Measurements from ENCODE around the gene TEX38.
"Not testable (repeated sequence)": the region's sequence is repeated elsewhere in the genome, so short reads cannot be mapped to it uniquely, and the experiment has no call there.

Gene TEX38

DNA sequence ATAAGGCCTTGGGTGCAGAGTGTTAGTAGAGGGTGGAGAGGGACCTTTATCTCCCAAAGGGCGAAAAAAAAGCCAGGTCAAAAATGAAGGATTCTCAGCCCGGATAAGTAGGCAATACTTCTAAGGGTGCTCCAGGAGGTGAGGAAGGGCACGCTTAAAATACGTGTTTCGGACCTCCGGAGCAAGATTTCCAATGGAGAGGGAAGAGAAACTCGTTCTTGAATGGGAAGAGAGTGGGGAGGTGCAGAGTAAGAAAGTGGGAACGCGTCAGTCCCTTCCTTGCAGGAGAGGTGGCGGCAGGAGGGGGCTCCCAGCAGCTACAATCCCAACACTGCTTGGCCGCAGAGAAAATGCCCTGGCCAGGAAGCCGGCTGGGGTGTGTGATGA is 46.7 kb downstream of the TEX38 start:
- peak overlapping the region; percentile 94 for H3K4me2 ChIP-seq (ENCODE audit: low read depth, low read length, poor library complexity, severe bottlenecking)
- peaks cover 41% of the 10 kb centered on the region for H4K20me1 ChIP-seq (ENCODE audit: insufficient read depth, low read length, poor library complexity, severe bottlenecking)
- no peaks in the 10 kb centered on the region for H3K9me3 ChIP-seq (ENCODE audit: insufficient read depth, low read depth, low read length)
- H3K4me3 ChIP-seq (ENCODE audit: low read length, poor library complexity, severe bottlenecking): peak overlapping the region; percentile 94
- H3K27me3 ChIP-seq (ENCODE audit: insufficient read depth, low read length, poor library complexity, severe bottlenecking): no peaks in the 10 kb centered on the region
- no peaks in the 10 kb centered on the region for H3F3A ChIP-seq (ENCODE audit: low read depth)
- H3K79me2 ChIP-seq (ENCODE audit: insufficient read depth, low read length): peaks cover 56% of the 10 kb centered on the region
- TF ChIP-seq EZH2phosphoT487 (IDR thresholded peaks at IDR 0.05; ENCODE audit: borderline replicate concordance) (no peak), CTCF (conservative IDR thresholded peaks at IDR 0.05; ENCODE audit: low read length) (no peak)
- H3K9me2 ChIP-seq (replicated peaks; ENCODE audit: low read depth, low read length): no peaks in the 10 kb centered on the region
- peaks cover 15% of the 10 kb centered on the region; the same call in 1 of the 2 replicates for H3K36me3 ChIP-seq (ENCODE audit: insufficient read depth, low read length)
- no peak overlapping the region for H2AFZ ChIP-seq (ENCODE audit: low read length)
- peak overlapping the region; percentile 89 for H3K9ac ChIP-seq (ENCODE audit: low read depth, low read length, poor library complexity, severe bottlenecking)
- peaks cover 55% of the 10 kb centered on the region for H3K4me1 ChIP-seq (ENCODE audit: insufficient read depth, low read length, poor library complexity, severe bottlenecking)

- Histone ChIP-seq H3K27me3 (ENCODE audit: insufficient read depth, low read length, poor library complexity, severe bottlenecking) (no peaks in the 10 kb centered on the region), H3K36me3 (ENCODE audit: insufficient read depth, low read length) (peaks cover 8% of the 10 kb centered on the region; the same call in 1 of the 2 replicates), H4K20me1 (ENCODE audit: insufficient read depth, low read length, poor library complexity, severe bottlenecking) (peaks cover 39% of the 10 kb centered on the region), H3K4me2 (ENCODE audit: low read depth, low read length, poor library complexity, severe bottlenecking) (peak within 1 kb of the TSS; percentile 94), H3K79me2 (ENCODE audit: insufficient read depth, low read length) (peaks cover 50% of the 10 kb centered on the region), H3K9ac (ENCODE audit: low read depth, low read length, poor library complexity, severe bottlenecking) (peak within 1 kb of the TSS; percentile 89), H2AFZ (ENCODE audit: low read length) (peak within 1 kb of the TSS; percentile 94), H3K9me3 (ENCODE audit: insufficient read depth, low read depth, low read length) (no peaks in the 10 kb centered on the region), H3K4me1 (ENCODE audit: insufficient read depth, low read length, poor library complexity, severe bottlenecking) (peaks cover 49% of the 10 kb centered on the region), H3F3A (ENCODE audit: low read depth) (no peaks in the 10 kb centered on the region), H3K4me3 (ENCODE audit: low read length, poor library complexity, severe bottlenecking) (peak within 1 kb of the TSS; percentile 94), H3K9me2 (replicated peaks; ENCODE audit: low read depth, low read length) (no peaks in the 10 kb centered on the region)
- TF ChIP-seq CTCF (conservative IDR thresholded peaks at IDR 0.05; ENCODE audit: low read length) (no peak), EZH2phosphoT487 (IDR thresholded peaks at IDR 0.05; ENCODE audit: borderline replicate concordance) (no peak)
These were observed 47.3 kb downstream of the TEX38 start, which contains the start of gene EFCAB14 for GRCh38 chr1:46718727-46719622. TSS of gene EFCAB14 (minus strand) at chr1:46719114. CDS start at chr1:46718087, 1,027 bp downstream.

GRCh38 chr1:46719689-46720088 is 48.0 kb downstream of the TEX38 start:
- H3K4me2 ChIP-seq (ENCODE audit: low read depth, low read length, poor library complexity, severe bottlenecking): peak overlapping the region; percentile 81
- H3K4me3 ChIP-seq (ENCODE audit: low read length, poor library complexity, severe bottlenecking): peak overlapping the region; percentile 94
- H3F3A ChIP-seq (ENCODE audit: low read depth): no peaks in the 10 kb centered on the region
- no peaks in the 10 kb centered on the region for H3K9me2 ChIP-seq (replicated peaks; ENCODE audit: low read depth, low read length)
- H3K9ac ChIP-seq (ENCODE audit: low read depth, low read length, poor library complexity, severe bottlenecking): peak overlapping the region; percentile 89
- H4K20me1 ChIP-seq (ENCODE audit: insufficient read depth, low read length, poor library complexity, severe bottlenecking): peaks cover 33% of the 10 kb centered on the region
- peaks cover 43% of the 10 kb centered on the region for H3K79me2 ChIP-seq (ENCODE audit: insufficient read depth, low read length)
- peaks cover 44% of the 10 kb centered on the region for H3K4me1 ChIP-seq (ENCODE audit: insufficient read depth, low read length, poor library complexity, severe bottlenecking)
- peak overlapping the region; percentile 94 for H2AFZ ChIP-seq (ENCODE audit: low read length)
- no peaks in the 10 kb centered on the region for H3K9me3 ChIP-seq (ENCODE audit: insufficient read depth, low read depth, low read length)
- no peaks in the 10 kb centered on the region for H3K27me3 ChIP-seq (ENCODE audit: insufficient read depth, low read length, poor library complexity, severe bottlenecking)
- H3K36me3 ChIP-seq (ENCODE audit: insufficient read depth, low read length): peaks cover 3% of the 10 kb centered on the region; the same call in 1 of the 2 replicates
- TF ChIP-seq EZH2phosphoT487 (IDR thresholded peaks at IDR 0.05; ENCODE audit: borderline replicate concordance) (no peak), CTCF (conservative IDR thresholded peaks at IDR 0.05; ENCODE audit: low read length) (no peak)

- H3K4me3 ChIP-seq (ENCODE audit: low read length, poor library complexity, severe bottlenecking); H2AFZ ChIP-seq (ENCODE audit: low read length); H3K27me3 ChIP-seq (ENCODE audit: insufficient read depth, low read length, poor library complexity, severe bottlenecking); H3K36me3 ChIP-seq (ENCODE audit: insufficient read depth, low read length); H3K9me3 ChIP-seq (ENCODE audit: insufficient read depth, low read depth, low read length); H3K4me2 ChIP-seq (ENCODE audit: low read depth, low read length, poor library complexity, severe bottlenecking); H3F3A ChIP-seq (ENCODE audit: low read depth); H3K9ac ChIP-seq (ENCODE audit: low read depth, low read length, poor library complexity, severe bottlenecking); H3K9me2 ChIP-seq (replicated peaks; ENCODE audit: low read depth, low read length): not testable (repeated sequence)
- Histone ChIP-seq H3K79me2 (ENCODE audit: insufficient read depth, low read length) (peaks cover 37% of the 10 kb centered on the region), H4K20me1 (ENCODE audit: insufficient read depth, low read length, poor library complexity, severe bottlenecking) (peaks cover 30% of the 10 kb centered on the region), H3K4me1 (ENCODE audit: insufficient read depth, low read length, poor library complexity, severe bottlenecking) (peaks cover 42% of the 10 kb centered on the region)
These were observed 48.7 kb downstream of the TEX38 start for GRCh38 chr1:46720319-46720718.

All from Loucy (cell line).